ENCODE data around the gene LPCAT1.
"Not testable (repeated sequence)": the region's sequence is repeated elsewhere in the genome, so short reads cannot be mapped to it uniquely, and the experiment has no call there.

The LPCAT1 gene

DNA sequence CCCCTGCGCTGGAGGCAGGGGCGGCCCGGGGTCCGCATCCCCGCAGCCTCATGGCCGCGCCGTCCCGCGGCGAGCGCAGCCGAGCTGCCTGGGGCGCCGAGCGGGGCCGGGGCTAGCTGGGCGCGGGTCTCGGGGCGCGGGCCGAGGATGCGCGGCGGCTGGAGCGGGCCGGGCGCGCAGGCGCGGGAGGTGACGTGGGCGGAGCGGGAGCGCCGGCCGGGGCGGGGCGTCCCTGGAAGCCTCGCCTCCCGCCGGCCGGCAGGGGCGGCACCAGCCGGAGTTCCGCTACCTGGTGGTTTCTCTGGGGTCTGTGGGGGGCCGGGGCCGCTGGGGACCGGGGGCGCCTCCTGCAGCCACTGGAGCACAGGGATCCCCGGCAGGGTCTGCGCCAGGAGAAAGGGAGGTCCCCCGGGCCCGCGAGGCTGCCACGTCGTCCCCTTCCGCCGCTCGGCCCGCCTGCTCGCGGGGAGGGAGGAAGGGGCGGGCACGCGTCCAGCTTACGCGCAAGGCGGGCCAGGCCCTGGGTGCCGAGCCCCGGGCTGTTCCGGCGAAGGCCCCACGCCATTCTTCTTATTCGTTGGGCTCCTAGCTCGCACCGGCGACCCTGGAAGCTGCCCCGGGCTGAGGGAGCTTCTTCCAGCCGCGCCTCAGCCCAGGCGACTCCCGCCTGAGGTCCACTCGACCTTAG, at the start of gene LPCAT1:
TSS of gene LPCAT1 (minus strand) at position 168 of the 688 bp plus-strand sequence. CDS start at position 52, 116 bp downstream.
- DNase-seq (ENCODE audit: low read depth) = peak; percentile 62

DNA sequence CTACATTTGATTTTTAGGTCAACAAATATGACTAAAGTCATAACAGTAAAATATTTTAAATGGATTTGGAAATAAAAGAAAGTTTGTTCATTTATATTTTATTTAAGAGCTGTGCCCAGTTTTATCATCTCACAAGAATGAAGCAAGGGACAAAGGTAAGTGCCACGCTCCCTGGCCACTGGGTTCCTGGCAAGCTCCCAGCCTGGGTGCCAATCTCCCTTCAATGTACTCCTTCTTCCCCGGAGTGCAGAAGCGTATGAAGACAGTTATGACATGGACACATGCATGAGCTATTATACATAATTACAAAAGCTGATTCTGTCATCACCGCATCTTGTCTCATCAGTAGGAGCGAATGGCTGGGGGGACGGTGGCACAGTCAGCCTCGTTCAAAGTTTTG, 48.1 kb upstream of the LPCAT1 start:
- not testable (repeated sequence) for DNase-seq (ENCODE audit: low read depth)

- no peak for DNase-seq (ENCODE audit: low read depth)
Measured at GRCh38 chr5:1570975-1571374, 47.2 kb upstream of the LPCAT1 start.

GRCh38 chr5:1568201-1568979, 44.6 kb upstream of the LPCAT1 start:
- DNase-seq (ENCODE audit: low read depth) = no peak

- DNase-seq (ENCODE audit: low read depth) = not testable (repeated sequence)
Measured at GRCh38 chr5:1567527-1568200, 43.9 kb upstream of the LPCAT1 start.

- DNase-seq (ENCODE audit: low read depth) = no peak
Measured at GRCh38 chr5:1565737-1566734, 42.3 kb upstream of the LPCAT1 start.

- DNase-seq (ENCODE audit: low read depth) = no peak
Measured at GRCh38 chr5:1564824-1565736, 41.3 kb upstream of the LPCAT1 start.

DNA sequence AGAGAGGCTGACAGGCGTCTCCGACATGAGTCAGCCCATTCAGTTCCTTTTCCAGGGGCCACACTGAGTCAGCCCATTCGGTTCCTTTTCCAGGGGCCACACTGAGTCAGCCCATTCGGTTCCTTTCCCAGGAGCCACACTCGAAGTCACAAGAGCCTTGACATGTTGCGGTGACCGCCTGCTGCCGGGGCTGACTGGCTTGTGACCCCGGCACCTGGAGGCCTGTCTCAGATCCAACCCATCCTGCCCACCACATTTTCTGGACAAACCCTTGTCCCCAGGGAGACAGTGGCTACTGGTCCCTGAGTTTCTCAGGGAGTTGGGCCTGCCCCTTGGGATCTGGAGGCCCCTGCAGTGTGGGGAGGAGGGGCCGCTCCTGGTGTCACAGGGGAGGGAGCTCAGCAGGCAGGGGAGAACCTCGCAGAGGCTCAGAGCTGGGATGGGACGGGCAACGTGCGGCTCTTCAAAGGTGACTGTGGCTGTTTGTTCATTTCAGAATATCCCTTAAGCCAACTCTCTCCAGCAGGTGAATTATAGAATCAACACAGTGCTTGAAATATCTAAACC, 40.5 kb upstream of the LPCAT1 start:
- no peak for DNase-seq (ENCODE audit: low read depth)

DNA sequence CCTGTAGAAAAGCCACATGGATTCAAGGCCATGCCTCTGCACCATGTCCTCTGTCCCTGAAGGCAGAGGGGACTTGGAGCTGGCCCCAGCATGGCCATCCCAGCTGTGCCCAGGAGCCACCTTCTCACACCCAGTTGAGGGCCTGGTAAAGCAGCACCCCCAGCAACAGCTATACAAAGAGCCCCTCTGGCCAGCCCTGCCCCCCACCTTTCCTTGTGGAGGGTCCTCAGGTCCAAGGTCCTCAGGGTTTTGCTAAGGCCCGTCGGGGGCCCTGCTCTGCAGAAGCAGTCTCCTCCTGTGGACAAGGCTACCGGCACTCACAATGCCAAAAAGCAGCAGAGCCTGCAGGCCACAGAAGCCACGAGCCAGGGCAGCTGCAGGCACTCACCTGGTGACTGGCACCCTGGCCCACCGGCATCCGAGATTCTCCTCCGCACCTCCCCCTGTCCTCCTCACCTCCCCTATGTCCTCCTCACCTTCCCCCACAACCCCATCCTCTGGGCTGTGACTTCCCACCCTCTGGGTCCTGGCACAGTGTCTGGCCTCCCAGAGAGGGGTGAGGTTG, 39.9 kb upstream of the LPCAT1 start:
- DNase-seq (ENCODE audit: low read depth) = no peak

DNA sequence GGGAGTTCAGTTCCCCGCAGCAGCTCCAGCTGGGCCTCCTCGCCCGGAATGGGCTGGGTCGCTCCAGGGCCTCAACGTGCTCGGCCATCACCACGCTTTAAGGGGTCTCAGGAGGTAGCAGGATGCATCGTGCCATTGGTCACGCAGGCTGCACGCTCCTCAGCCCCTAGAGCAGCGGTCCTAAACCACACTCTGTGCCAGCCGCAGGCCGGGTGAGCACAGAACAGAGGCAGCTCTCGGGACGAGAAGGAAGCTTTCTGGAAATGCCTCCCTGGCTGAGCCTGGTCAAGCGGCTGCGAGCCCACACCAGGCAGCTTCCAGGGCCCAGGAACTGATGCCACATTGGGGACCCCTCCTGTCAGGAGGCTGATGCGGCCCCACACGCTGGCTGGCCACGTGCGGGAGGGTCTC, 39.3 kb upstream of the LPCAT1 start:
- DNase-seq (ENCODE audit: low read depth) = no peak

GRCh38 chr5:1562599-1562998, 38.8 kb upstream of the LPCAT1 start:
- no peak for DNase-seq (ENCODE audit: low read depth)

- DNase-seq (ENCODE audit: low read depth) = no peak
Measured at GRCh38 chr5:1561402-1561929, 37.7 kb upstream of the LPCAT1 start.

DNA sequence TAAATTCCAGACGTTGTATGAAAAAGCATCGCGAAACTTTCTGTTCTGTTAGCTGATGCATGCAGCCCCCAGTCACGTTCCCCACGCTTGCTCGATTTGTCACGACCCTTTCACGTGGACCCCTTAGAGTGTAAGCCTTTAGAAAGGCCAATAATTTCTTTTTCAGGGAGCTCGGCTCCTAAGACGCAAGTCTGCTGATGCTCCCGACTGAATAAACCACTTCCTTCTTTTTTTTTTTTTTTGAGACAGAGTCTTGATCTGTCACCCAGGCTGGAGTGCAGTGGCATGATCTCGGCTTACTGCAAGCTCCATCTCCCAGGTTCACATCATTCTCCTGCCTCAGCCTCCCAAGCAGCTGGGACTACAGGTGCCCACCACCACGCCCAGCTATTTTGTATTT, 36.7 kb upstream of the LPCAT1 start:
- not testable (repeated sequence) for DNase-seq (ENCODE audit: low read depth)

- DNase-seq (ENCODE audit: low read depth) = no peak
Measured at GRCh38 chr5:1558944-1559343, 35.2 kb upstream of the LPCAT1 start.

DNA sequence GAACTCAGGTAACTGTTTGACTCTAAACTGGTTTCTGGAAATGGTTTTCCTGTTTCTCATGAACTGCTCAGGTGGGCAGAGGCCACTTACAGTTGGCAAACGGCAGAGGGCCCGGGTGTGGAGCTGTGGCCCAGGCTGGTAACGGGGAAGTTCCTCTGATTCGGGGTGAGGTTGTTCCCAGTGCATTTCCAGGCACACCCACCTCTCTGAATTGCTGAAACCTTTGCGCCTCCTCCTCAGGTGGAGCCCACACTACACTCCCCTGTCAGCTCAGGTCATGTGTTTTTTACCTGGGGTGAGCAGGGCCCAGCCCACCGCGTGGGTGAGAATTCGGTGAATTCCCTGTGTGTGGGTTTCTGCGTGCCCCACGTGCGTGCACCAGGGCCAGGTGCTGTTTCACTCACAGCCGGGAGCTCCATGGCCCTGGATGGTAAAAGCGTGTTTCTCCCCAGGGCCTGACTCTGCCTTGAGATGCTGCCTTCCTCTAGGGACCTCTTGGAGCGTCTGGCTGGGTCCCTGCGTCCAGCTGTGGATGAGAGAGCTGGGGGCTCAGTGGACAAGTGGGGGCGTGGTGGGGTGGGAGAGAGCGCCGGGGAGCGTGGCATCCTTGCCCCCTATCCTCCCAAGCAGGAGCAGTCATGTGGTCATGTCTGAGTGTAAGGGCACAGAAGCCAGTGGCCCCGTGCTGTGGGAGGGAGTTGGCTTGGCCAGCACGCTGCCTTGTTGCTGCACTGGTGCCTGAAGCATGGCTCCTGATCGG, 33.5 kb upstream of the LPCAT1 start:
- no peak for DNase-seq (ENCODE audit: low read depth)

- DNase-seq (ENCODE audit: low read depth) = no peak
Measured at GRCh38 chr5:1555808-1556731, 32.3 kb upstream of the LPCAT1 start.

DNA sequence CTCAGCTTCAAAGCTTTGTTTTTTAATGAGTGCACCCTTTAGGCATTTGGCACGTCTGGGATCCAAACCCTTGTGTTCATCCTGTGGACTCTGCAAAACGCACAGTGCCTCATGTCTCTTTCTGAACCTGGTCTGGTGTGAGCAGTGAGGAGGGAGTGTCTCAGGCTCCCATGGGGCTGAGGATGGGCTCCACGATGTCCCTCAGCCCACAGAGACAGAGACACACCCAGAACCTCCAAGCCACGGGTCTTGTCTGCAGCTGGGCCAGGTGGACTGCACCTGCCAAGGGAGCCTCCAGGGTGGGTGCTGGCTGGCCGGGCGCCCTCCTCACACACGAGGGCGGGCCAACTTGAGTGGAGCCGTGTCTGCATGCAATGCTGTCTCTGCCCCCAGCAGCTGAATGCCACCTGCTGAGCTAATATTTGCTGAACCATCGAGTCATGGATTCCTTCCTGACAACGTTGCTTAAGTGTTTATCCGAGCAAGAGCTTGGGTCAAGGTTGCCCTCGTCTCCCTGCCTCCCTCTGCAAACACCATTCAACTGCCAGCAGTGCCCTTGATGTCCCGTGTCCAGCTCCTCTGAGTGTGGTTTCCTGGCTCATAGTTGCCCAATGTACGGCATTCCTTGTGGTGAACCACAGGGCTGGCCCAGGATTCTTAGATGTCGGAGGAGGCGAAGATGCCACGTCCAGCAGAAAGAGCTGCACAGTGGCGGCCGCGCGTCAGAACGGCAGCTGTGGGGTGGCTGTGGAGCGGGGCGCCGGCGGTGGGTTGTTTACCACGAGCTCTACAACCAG, 31.4 kb upstream of the LPCAT1 start:
- DNase-seq (ENCODE audit: low read depth) = no peak

Measured in activated T-cell treated with anti-CD3 and anti-CD28 coated beads for 1 hour (primary cell).